H1 (cell line): ENCODE measurements around the gene HSD17B8. TPM values are rescaled to one million over a fixed set of nuclear protein-coding genes. Genes with fewer than 3 reads are reported as not detected.

Experiments
- CTCF ChIA-PET: fragments of 300-600 bp; sonication (Branson Sonifier 250); formaldehyde crosslinking; loops from one replicate; lab custom pipeline; 2021; ENCODE audit not compliant: partially characterized antibody; lab: Charles Lee
- POLR2A ChIA-PET: fragments of 300-600 bp; sonication (Branson Sonifier 250); formaldehyde crosslinking; loops from one replicate; lab custom pipeline; 2021; ENCODE audit warnings: inconsistent platforms; ENCODE audit not compliant: partially characterized antibody; lab: Charles Lee
- DNase-seq, 2 experiments: peaks; one replicate each; pipeline versions ENCODE4 v3.0.0 to v3.0.0-alpha.2; 2010 to 2022; ENCODE audit warnings: low spot score in 2 of 2, low read depth in 1 of 2, mixed read lengths in 1 of 2
- FAIRE-seq: peaks from 2 replicates; lab custom pipeline; 2011; peaks lifted over from hg19 to GRCh38; lab: Jason Lieb, UNC
- H2AFZ ChIP-seq: 2 replicates; pipeline ENCODE4 v1.8.1; 2012; ENCODE audit warnings: low read length, inconsistent platforms
- H2AK5ac ChIP-seq: 2 replicates; pipeline ENCODE4 v1.6.1; 2013; ENCODE audit warnings: low read depth, low read length
- H2BK120ac ChIP-seq: replicated peaks from 2 replicates; pipeline ENCODE3; 2013; ENCODE audit warnings: low read depth, low read length, inconsistent platforms
- H2BK12ac ChIP-seq: 2 replicates; pipeline ENCODE4 v1.6.1; 2013; ENCODE audit warnings: low read depth, low read length
- H2BK15ac ChIP-seq: 2 replicates; pipeline ENCODE4 v1.6.1; 2013; ENCODE audit warnings: low read length
- H2BK20ac ChIP-seq: 2 replicates; pipeline ENCODE4 v1.6.1; 2013; ENCODE audit warnings: low read length
- H2BK5ac ChIP-seq: 2 replicates; pipeline ENCODE4 v1.6.1; 2013; ENCODE audit warnings: low read depth, low read length
- H3K14ac ChIP-seq: 2 replicates; pipeline ENCODE4 v1.6.1; 2013; ENCODE audit warnings: inconsistent platforms; ENCODE audit not compliant: insufficient read length
- H3K18ac ChIP-seq: 2 replicates; pipeline ENCODE4 v1.6.1; 2013; ENCODE audit warnings: low read length; ENCODE audit errors: extremely low read depth
- H3K23ac ChIP-seq: 2 replicates; pipeline ENCODE4 v1.6.1; 2013; ENCODE audit warnings: inconsistent platforms; ENCODE audit not compliant: insufficient read length
- H3K23me2 ChIP-seq: 2 replicates; pipeline ENCODE4 v1.6.1; 2013; ENCODE audit warnings: low read depth, low read length
- H3K27ac ChIP-seq: 2 replicates; pipeline ENCODE4 v1.6.1; 2011; ENCODE audit warnings: low read depth, low read length, inconsistent platforms
- H3K27me3 ChIP-seq, 4 experiments: replicated peaks in 1 of 4; 1 replicate in 1 of 4; 2 replicates in 3 of 4; pipeline versions ENCODE4 v1.6.1 to v1.8.1; 2011 to 2013; ENCODE audit warnings: low read length in 3 of 4, mild to moderate bottlenecking in 3 of 4, inconsistent platforms in 2 of 4, mixed read lengths in 2 of 4, moderate library complexity in 1 of 4; ENCODE audit not compliant: control insufficient read depth in 3 of 4, insufficient read depth in 3 of 4; ENCODE audit errors: extremely low read depth in 1 of 4
- H3K36me3 ChIP-seq, 4 experiments: 2 replicates each; pipeline versions ENCODE4 v1.6.1 to v1.8.1; 2011 to 2013; ENCODE audit warnings: mild to moderate bottlenecking in 4 of 4, low read length in 3 of 4, moderate library complexity in 2 of 4, control low read depth in 1 of 4, inconsistent platforms in 1 of 4; ENCODE audit not compliant: insufficient read depth in 4 of 4, control insufficient read depth in 2 of 4
- H3K4ac ChIP-seq: replicated peaks from 2 replicates; pipeline ENCODE3; 2013; ENCODE audit warnings: low read length, low read depth, mixed read lengths, inconsistent platforms; ENCODE audit not compliant: insufficient read length
- H3K4me1 ChIP-seq, 4 experiments: replicated peaks in 1 of 4; 1 replicate in 1 of 4; 2 replicates in 3 of 4; pipeline versions ENCODE4 v1.6.1 to v1.8.1; 2011 to 2013; ENCODE audit warnings: low read length in 3 of 4, inconsistent platforms in 2 of 4, mixed read lengths in 1 of 4; ENCODE audit not compliant: insufficient read depth in 4 of 4, control insufficient read depth in 3 of 4
- H3K4me2 ChIP-seq, 2 experiments: 2 replicates each; pipeline versions ENCODE4 v1.6.1 to v1.8.1; 2011 to 2013; ENCODE audit warnings: low read depth in 2 of 2, low read length in 2 of 2, control low read depth in 1 of 2, inconsistent platforms in 1 of 2, mild to moderate bottlenecking in 1 of 2; ENCODE audit not compliant: insufficient read depth in 1 of 2
- H3K4me3 ChIP-seq, 4 experiments: fragments of 200-600, 300-600 bp in 1 of 4; sonication (generic), shearing (Covaris generic), sonication (Bioruptor Twin) in 1 of 4; 2 replicates each; pipeline versions ENCODE4 v1.5.1 to v1.8.1; 2011 to 2016; ENCODE audit warnings: low read length in 4 of 4, low read depth in 3 of 4, control low read depth in 2 of 4, inconsistent platforms in 2 of 4, mild to moderate bottlenecking in 2 of 4, mixed read lengths in 1 of 4, moderate library complexity in 1 of 4; ENCODE audit not compliant: insufficient read depth in 2 of 4; ENCODE audit errors: extremely low read depth in 1 of 4
- H3K56ac ChIP-seq: replicated peaks from 2 replicates; pipeline ENCODE3; 2013; ENCODE audit warnings: low read depth, mild to moderate bottlenecking, mixed read lengths, low read length, inconsistent platforms; ENCODE audit not compliant: insufficient read length
- H3K79me1 ChIP-seq: 2 replicates; pipeline ENCODE4 v1.6.1; 2013; ENCODE audit warnings: low read depth, low read length, control low read depth
- H3K79me2 ChIP-seq, 2 experiments: 2 replicates each; pipeline versions ENCODE4 v1.6.1 to v1.8.1; 2012 to 2013; ENCODE audit warnings: low read length in 2 of 2, mild to moderate bottlenecking in 2 of 2, inconsistent platforms in 1 of 2; ENCODE audit not compliant: insufficient read depth in 2 of 2, control insufficient read depth in 1 of 2
- H3K9ac ChIP-seq, 4 experiments: replicated peaks in 1 of 4; 1 replicate in 1 of 4; 2 replicates in 3 of 4; pipeline versions ENCODE4 v1.6.1 to v1.8.1; 2011 to 2013; ENCODE audit warnings: low read depth in 3 of 4, low read length in 3 of 4, control low read depth in 2 of 4, mild to moderate bottlenecking in 2 of 4, moderate library complexity in 2 of 4, inconsistent platforms in 1 of 4; ENCODE audit errors: extremely low read depth in 1 of 4
- H3K9me3 ChIP-seq, 2 experiments: 2 replicates each; pipeline versions ENCODE4 v1.6.1 to v1.8.1; 2012 to 2013; ENCODE audit warnings: mild to moderate bottlenecking in 2 of 2, moderate library complexity in 2 of 2, control low read depth in 1 of 2, inconsistent platforms in 1 of 2, low read depth in 1 of 2, low read length in 1 of 2, mixed read lengths in 1 of 2; ENCODE audit not compliant: insufficient read depth in 2 of 2
- H4K20me1 ChIP-seq, 2 experiments: replicated peaks in 1 of 2; 2 replicates each; pipeline versions ENCODE3 to v1.8.1; 2011 to 2013; ENCODE audit warnings: inconsistent platforms in 2 of 2, low read length in 2 of 2, mild to moderate bottlenecking in 1 of 2; ENCODE audit not compliant: insufficient read depth in 2 of 2, control insufficient read depth in 1 of 2
- H4K5ac ChIP-seq: 2 replicates; pipeline ENCODE4 v1.6.1; 2013; ENCODE audit warnings: low read length, low read depth, mixed read lengths, inconsistent platforms; ENCODE audit not compliant: insufficient read length
- H4K8ac ChIP-seq: 2 replicates; pipeline ENCODE4 v1.8.0; 2013; ENCODE audit warnings: mild to moderate bottlenecking, moderate library complexity, low read length, inconsistent platforms; ENCODE audit not compliant: insufficient read depth; ENCODE audit errors: extremely low read depth
- H4K91ac ChIP-seq: replicated peaks from 2 replicates; pipeline ENCODE3; 2013; ENCODE audit warnings: low read length, mixed read lengths, inconsistent platforms; ENCODE audit not compliant: insufficient read length
- CBX8 ChIP-seq: fragments of 300-800, 300-1000 bp; sonication (generic); IDR thresholded peaks from 2 replicates; pipeline ENCODE4 v1.7.1; 2016; ENCODE audit warnings: low read depth, low read length, borderline replicate concordance
- CREB1 ChIP-seq: IDR thresholded peaks from 2 replicates; pipeline ENCODE4 v1.6.1; 2012; ENCODE audit warnings: inconsistent platforms
- GABPA ChIP-seq: IDR thresholded peaks from 2 replicates; pipeline ENCODE4 v1.6.1; 2011; ENCODE audit warnings: mild to moderate bottlenecking, low read length, moderate library complexity, borderline replicate concordance; ENCODE audit not compliant: insufficient read depth
- KDM5A ChIP-seq: fragments of 200-600 bp; IDR thresholded peaks from 2 replicates; pipeline ENCODE4 v1.7.1; 2012; ENCODE audit warnings: mild to moderate bottlenecking, low read length, inconsistent platforms, mixed read lengths
- SP1 ChIP-seq: IDR thresholded peaks from 2 replicates; pipeline ENCODE4 v1.6.1; 2011; ENCODE audit warnings: low read depth, low read length
- TEAD4 ChIP-seq: IDR thresholded peaks from 2 replicates; pipeline ENCODE4 v1.6.1; 2012; ENCODE audit warnings: low read depth, low read length, inconsistent platforms, mixed read lengths
- WGBS, 2 experiments: shearing (Covaris generic) in 1 of 2; methylation state at CpG; one replicate each; pipeline versions ENCODE4 v1.1.6 to v1.1.7; 2013 to 2015; ENCODE audit warnings: low lambda C conversion rate in 2 of 2, mixed read lengths in 2 of 2, inconsistent platforms in 1 of 2, low coverage in 1 of 2, missing lambda C conversion rate in 1 of 2; ENCODE audit not compliant: insufficient replicate concordance in 2 of 2, insufficient coverage in 1 of 2, insufficient read length in 1 of 2; ENCODE audit errors: extremely low coverage in 1 of 2, missing lambda C conversion rate in 1 of 2; 5-methylcytosine and 5-hydroxymethylcytosine counted together
- polyA plus RNA-seq, 7 experiments: library from polyadenylated mRNA; depleted of rRNA in 3 of 7; stranded (reverse) in 5 of 7; unstranded in 2 of 7; fragments of >200 nt in 5 of 7; fragments of 200-250 nt in 2 of 7; gene quantifications; 1 replicate in 5 of 7; 2 replicates in 1 of 7; 4 replicates in 1 of 7; pipeline versions ENCODE4 v1.2.1 to v1.2.3, GENCODE V29; 2011 to 2013; ENCODE audit warnings: missing spikeins in 2 of 7, mixed read lengths in 2 of 7
- total RNA-seq: library from RNA; stranded (reverse); fragmentation: NEBNext Ultra II Directional; extraction: Animal tissue kit (Norgen Biotek cat#: 25700); gene quantifications from 2 replicates; pipeline ENCODE4 v1.2.1, GENCODE V29; 2021
- TF ChIP-seq, protein P1 (sequence below): IDR thresholded peaks from 2 replicates; pipeline ENCODE4 v1.6.1; 2011; ENCODE audit warnings: low read length, improper control_type of control experiment

Gene HSD17B8
- total and polyA plus RNA-seq, 2 of the 8 experiments (the other 6 are each of a cell fraction or from before 2014, with no cell fraction given), result 3.3 to 17.1 TPM

GRCh38 chr6:33176906-33177305, 27.5 kb upstream of the HSD17B8 start:
- CTCF ChIA-PET, result interaction anchor here (1.2 to 3.1 kb wide), 2 partner anchors 71 to 176 kb away, joined by 4 to 15 read pairs; no protein-coding TSS in a partner anchor
- 85% methylated on average over 7 of the region's 7 CpGs; no CpG with 5 or more reads in 1 of the 2 experiments for WGBS, 2 experiments
- FAIRE-seq, result no peak

More at GRCh38 chr6:33176906-33177305, 27.5 kb upstream of the HSD17B8 start:
- Histone ChIP-seq H3K4me3 (no peak overlapping the region), H2AK5ac (no peak overlapping the region), H3K79me1 (no peaks in the 10 kb centered on the region), H3K9ac (no peak overlapping the region), H4K8ac (no peak overlapping the region), H3K36me3 (no peaks in the 10 kb centered on the region), H4K5ac (no peak overlapping the region), H3K23ac (no peak overlapping the region), H3K56ac (no peak overlapping the region), H3K4me2 (no peak overlapping the region), H3K9me3 (no peaks in the 10 kb centered on the region), H3K27me3 (no peaks in the 10 kb centered on the region), H3K79me2 (no peaks in the 10 kb centered on the region; a peak in 1 of 4 replicates), H2BK12ac (no peak overlapping the region), H3K4me1 (no peaks in the 10 kb centered on the region; a peak in 2 of 7 replicates), H2BK20ac (no peak overlapping the region), H2AFZ (no peak overlapping the region), H2BK5ac (no peak overlapping the region), H3K27ac (no peak overlapping the region), H4K91ac (no peak overlapping the region), H3K14ac (no peak overlapping the region), H2BK15ac (no peak overlapping the region), H3K4ac (no peak overlapping the region), H3K23me2 (no peaks in the 10 kb centered on the region), H2BK120ac (no peak overlapping the region), H4K20me1 (peaks cover 0 to 3% of the 10 kb centered on the region in 2 experiments), H3K18ac (no peak overlapping the region)
- POLR2A ChIA-PET, result interaction anchor here (1.3 kb wide), 1 partner anchor 42 kb away, joined by 4 read pairs; no protein-coding TSS in a partner anchor
- no peak for DNase-seq
- TF ChIP-seq GABPA, result no peak
- TF ChIP-seq, protein P1, sequence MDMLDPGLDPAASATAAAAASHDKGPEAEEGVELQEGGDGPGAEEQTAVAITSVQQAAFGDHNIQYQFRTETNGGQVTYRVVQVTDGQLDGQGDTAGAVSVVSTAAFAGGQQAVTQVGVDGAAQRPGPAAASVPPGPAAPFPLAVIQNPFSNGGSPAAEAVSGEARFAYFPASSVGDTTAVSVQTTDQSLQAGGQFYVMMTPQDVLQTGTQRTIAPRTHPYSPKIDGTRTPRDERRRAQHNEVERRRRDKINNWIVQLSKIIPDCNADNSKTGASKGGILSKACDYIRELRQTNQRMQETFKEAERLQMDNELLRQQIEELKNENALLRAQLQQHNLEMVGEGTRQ, result no peak
- no peak for TF ChIP-seq CREB1
- no peak for TF ChIP-seq CBX8
- no peak for TF ChIP-seq SP1
- no peak for TF ChIP-seq KDM5A
- no peak for TF ChIP-seq TEAD4
